Right lobe of liver (tissue), 4 donors: ENCODE measurements around the gene ADGRL3.

Source experiments
- POLR2A ChIP-seq: fragments of 450-650 bp; IDR thresholded peaks from one replicate; pipeline ENCODE4 v1.6.1; 2017; ENCODE audit warnings: antibody characterized with exemption, mild to moderate bottlenecking
- TF ChIP-seq, protein P1 (sequence below), 4 donors: fragments of 200-600 bp in 3 of 4; fragments of 450-650 bp in 1 of 4; IDR thresholded peaks; one replicate each; pipeline versions ENCODE4 v1.5.1 to v1.8.0; 2016 to 2022; ENCODE audit warnings: antibody characterized with exemption in 4 of 4, mild to moderate bottlenecking in 2 of 4
- donor health status: DM: no; HTN: no; CAD: no.
- donor health status: DM: no; HTN: no; CAD: no.
- donor health status: DM: no; HTN: yes; CAD: no.

DNA sequence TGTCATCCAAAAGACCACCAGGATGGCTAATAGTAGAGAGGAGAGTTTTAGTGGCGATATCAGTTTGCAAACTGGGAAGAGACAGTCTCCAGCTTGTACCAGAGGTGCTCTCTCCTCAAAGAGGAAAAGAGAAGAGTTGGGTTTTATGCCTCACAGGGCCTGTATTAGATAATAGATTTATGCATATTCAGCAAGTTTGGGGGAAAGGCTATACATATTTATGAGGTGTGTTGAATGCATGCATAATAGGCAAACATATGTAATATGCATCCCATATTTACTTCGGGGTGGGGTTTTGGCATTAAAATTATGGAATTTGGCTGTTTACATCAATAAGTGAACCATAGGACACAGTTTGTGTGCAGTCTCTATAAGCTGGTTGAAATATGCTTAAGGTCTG is 22.8 kb upstream of the ADGRL3 start:
- TF ChIP-seq, protein P1, sequence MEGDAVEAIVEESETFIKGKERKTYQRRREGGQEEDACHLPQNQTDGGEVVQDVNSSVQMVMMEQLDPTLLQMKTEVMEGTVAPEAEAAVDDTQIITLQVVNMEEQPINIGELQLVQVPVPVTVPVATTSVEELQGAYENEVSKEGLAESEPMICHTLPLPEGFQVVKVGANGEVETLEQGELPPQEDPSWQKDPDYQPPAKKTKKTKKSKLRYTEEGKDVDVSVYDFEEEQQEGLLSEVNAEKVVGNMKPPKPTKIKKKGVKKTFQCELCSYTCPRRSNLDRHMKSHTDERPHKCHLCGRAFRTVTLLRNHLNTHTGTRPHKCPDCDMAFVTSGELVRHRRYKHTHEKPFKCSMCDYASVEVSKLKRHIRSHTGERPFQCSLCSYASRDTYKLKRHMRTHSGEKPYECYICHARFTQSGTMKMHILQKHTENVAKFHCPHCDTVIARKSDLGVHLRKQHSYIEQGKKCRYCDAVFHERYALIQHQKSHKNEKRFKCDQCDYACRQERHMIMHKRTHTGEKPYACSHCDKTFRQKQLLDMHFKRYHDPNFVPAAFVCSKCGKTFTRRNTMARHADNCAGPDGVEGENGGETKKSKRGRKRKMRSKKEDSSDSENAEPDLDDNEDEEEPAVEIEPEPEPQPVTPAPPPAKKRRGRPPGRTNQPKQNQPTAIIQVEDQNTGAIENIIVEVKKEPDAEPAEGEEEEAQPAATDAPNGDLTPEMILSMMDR (IDR thresholded peaks at IDR 0.05), result no peak
- TF ChIP-seq POLR2A, result no peak
